Osteocyte (in vitro differentiated cells): Measurements from ENCODE around the gene CDH10. TPM values are rescaled to one million over a fixed set of nuclear protein-coding genes. Genes with fewer than 3 reads are reported as not detected.

Experiments used
- DNase-seq: peaks from one replicate; pipeline ENCODE4 v3.0.0; 2021; ENCODE audit warnings: mixed read lengths; ENCODE audit not compliant: unreplicated experiment; ENCODE audit errors: extremely low spot score
- H3K27ac Mint-ChIP-seq: one replicate; pipeline ENCODE4 v1.8.0; 2021; ENCODE audit warnings: mild to moderate bottlenecking, mixed read lengths; ENCODE audit not compliant: unreplicated experiment
- H3K27me3 Mint-ChIP-seq: one replicate; pipeline ENCODE4 v1.8.0; 2021; ENCODE audit warnings: mixed read lengths; ENCODE audit not compliant: unreplicated experiment
- H3K36me3 Mint-ChIP-seq: one replicate; pipeline ENCODE4 v1.8.0; 2021; ENCODE audit warnings: mixed read lengths; ENCODE audit not compliant: unreplicated experiment
- H3K4me1 Mint-ChIP-seq: one replicate; pipeline ENCODE4 v1.8.0; 2021; ENCODE audit warnings: mixed read lengths; ENCODE audit not compliant: unreplicated experiment
- H3K4me3 Mint-ChIP-seq: one replicate; pipeline ENCODE4 v1.8.0; 2021; ENCODE audit warnings: mild to moderate bottlenecking, moderate library complexity, mixed read lengths; ENCODE audit not compliant: unreplicated experiment
- H3K9me3 Mint-ChIP-seq: one replicate; pipeline ENCODE4 v1.8.0; 2021; ENCODE audit warnings: mixed read lengths; ENCODE audit not compliant: unreplicated experiment
- CTCF ChIP-seq: fragments of 200-600 bp; sonication (generic); IDR thresholded peaks from 2 replicates; pipeline ENCODE4 v1.5.0; 2021; ENCODE audit warnings: antibody characterized with exemption, mild to moderate bottlenecking, moderate library complexity
- long read RNA-seq: library from polyadenylated mRNA; unstranded; transcript quantifications from one replicate; pipeline ENCODE4 v2.0.0, GENCODE V29; 2021
- total RNA-seq: library from RNA; stranded (reverse); gene quantifications from 2 replicates; pipeline ENCODE4 v1.2.1, GENCODE V29; 2021

CDH10 gene
- total RNA-seq = not detected in 2 replicates
- long read RNA-seq = 0 reads

- H3K4me1 Mint-ChIP-seq = peaks cover 8% of the 10 kb centered on the region
- no peak for DNase-seq
- H3K27ac Mint-ChIP-seq = no peak within 1 kb of the TSS
- peaks cover 38% of the 10 kb centered on the region for H3K27me3 Mint-ChIP-seq
- H3K9me3 Mint-ChIP-seq = no peaks in the 10 kb centered on the region
- TF ChIP-seq CTCF = no peak
- peak within 1 kb of the TSS; percentile 46 for H3K4me3 Mint-ChIP-seq
- no peaks in the 10 kb centered on the region for H3K36me3 Mint-ChIP-seq
Measured at GRCh38 chr5:24644761-24645160, at the start of gene CDH10. Gene CDH10, minus strand, starts transcription at chr5:24644978. Its CDS starts 51,488 bp downstream, at chr5:24593490.

- no peaks in the 10 kb centered on the region for H3K36me3 Mint-ChIP-seq
- H3K4me1 Mint-ChIP-seq = no peaks in the 10 kb centered on the region
- H3K27me3 Mint-ChIP-seq = no peaks in the 10 kb centered on the region
- peaks cover 28% of the 10 kb centered on the region for H3K9me3 Mint-ChIP-seq
- H3K4me3 Mint-ChIP-seq = no peak overlapping the region
- TF ChIP-seq CTCF = no peak
- DNase-seq = no peak
- no peak overlapping the region for H3K27ac Mint-ChIP-seq
Measured at GRCh38 chr5:24693609-24694008, 48.8 kb upstream of the CDH10 start.

- Mint-ChIP-seq H3K4me1 (no peaks in the 10 kb centered on the region), H3K36me3 (no peaks in the 10 kb centered on the region), H3K4me3 (no peak overlapping the region), H3K9me3 (peaks cover 26% of the 10 kb centered on the region), H3K27me3 (no peaks in the 10 kb centered on the region), H3K27ac (no peak overlapping the region)
- DNase-seq = no peak
- no peak for TF ChIP-seq CTCF
Measured at GRCh38 chr5:24691074-24691473, 46.3 kb upstream of the CDH10 start.

- no peak for TF ChIP-seq CTCF
- Mint-ChIP-seq H3K4me1 (no peaks in the 10 kb centered on the region), H3K4me3 (no peak overlapping the region), H3K36me3 (no peaks in the 10 kb centered on the region), H3K9me3 (peaks cover 16% of the 10 kb centered on the region), H3K27ac (no peak overlapping the region), H3K27me3 (no peaks in the 10 kb centered on the region)
- DNase-seq = no peak
Measured at GRCh38 chr5:24681106-24681505, 36.3 kb upstream of the CDH10 start.

GRCh38 chr5:24668050-24668449 lies 23.3 kb upstream of the CDH10 start:
- DNase-seq = no peak
- Mint-ChIP-seq H3K4me1 (no peaks in the 10 kb centered on the region), H3K27ac (no peak overlapping the region), H3K36me3 (no peaks in the 10 kb centered on the region), H3K27me3 (no peaks in the 10 kb centered on the region), H3K4me3 (no peak overlapping the region), H3K9me3 (no peaks in the 10 kb centered on the region)
- TF ChIP-seq CTCF = no peak
